Activated CD8-positive, alpha-beta memory T cell treated with anti-CD3 and anti-CD28 coated beads for 1 hour (primary cell): ENCODE results near the gene KRCC1.
"Not testable (repeated sequence)": the region's sequence is repeated elsewhere in the genome, so short reads cannot be mapped to it uniquely, and the experiment has no call there.

Experiments used
- DNase-seq, 2 donors: peaks; one replicate each; pipeline ENCODE4 v3.0.0-alpha.2; 2020; ENCODE audit warnings: low read depth in 1 of 2; ENCODE audit errors: extremely low read depth in 1 of 2

KRCC1 gene

GRCh38 chr2:88048541-88048940 is 7.0 kb downstream of the KRCC1 start:
- DNase-seq, result no peak

GRCh38 chr2:88045561-88045960 is 10.0 kb downstream of the KRCC1 start:
- DNase-seq, result not testable (repeated sequence)

DNA sequence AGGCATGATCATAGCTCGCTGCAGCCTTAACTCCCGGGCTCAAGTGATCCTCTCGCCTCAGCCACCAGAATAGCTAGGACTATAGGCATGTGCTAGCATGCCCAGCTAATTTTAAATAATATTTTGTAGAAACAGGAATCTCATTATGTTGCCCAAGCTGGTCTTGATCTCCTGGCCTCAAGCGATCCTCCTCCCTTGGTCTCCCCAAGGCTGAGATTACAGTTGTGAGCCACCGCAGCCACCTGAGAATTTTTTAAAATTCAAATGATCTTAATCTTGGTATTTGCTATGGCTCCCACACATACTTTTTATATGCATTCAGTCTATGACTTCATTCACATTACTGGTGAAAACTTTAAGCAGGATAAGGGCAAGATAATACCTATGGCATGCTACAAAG is 13.1 kb downstream of the KRCC1 start:
- no peak for DNase-seq

- DNase-seq, result no peak
These were observed 17.1 kb downstream of the KRCC1 start for GRCh38 chr2:88038263-88039105.

DNA sequence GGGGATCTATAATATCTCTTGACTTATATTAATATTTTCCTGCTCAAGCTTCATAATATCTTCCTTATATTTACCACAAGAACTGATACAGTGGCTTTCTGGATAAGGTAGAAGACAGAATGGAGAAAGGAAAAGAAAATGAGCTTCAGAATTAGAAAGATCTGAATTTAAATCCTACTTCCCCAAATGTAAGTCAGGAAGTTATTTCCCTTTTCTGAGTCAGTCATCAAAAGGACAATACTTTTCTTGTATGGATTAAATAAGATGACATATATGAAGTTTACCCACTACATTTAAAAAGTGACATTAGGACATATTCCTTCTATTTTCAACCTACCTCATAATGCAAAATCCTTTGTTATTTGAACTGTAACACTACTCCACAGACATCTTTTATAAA is 19.0 kb downstream of the KRCC1 start:
- DNase-seq, result no peak

- no peak for DNase-seq
These were observed 19.4 kb downstream of the KRCC1 start for GRCh38 chr2:88036182-88036581.

- DNase-seq, result no peak
These were observed 23.4 kb downstream of the KRCC1 start for GRCh38 chr2:88032070-88032702.

- no peak for DNase-seq
These were observed 26.7 kb downstream of the KRCC1 start for GRCh38 chr2:88028931-88029330.

DNA sequence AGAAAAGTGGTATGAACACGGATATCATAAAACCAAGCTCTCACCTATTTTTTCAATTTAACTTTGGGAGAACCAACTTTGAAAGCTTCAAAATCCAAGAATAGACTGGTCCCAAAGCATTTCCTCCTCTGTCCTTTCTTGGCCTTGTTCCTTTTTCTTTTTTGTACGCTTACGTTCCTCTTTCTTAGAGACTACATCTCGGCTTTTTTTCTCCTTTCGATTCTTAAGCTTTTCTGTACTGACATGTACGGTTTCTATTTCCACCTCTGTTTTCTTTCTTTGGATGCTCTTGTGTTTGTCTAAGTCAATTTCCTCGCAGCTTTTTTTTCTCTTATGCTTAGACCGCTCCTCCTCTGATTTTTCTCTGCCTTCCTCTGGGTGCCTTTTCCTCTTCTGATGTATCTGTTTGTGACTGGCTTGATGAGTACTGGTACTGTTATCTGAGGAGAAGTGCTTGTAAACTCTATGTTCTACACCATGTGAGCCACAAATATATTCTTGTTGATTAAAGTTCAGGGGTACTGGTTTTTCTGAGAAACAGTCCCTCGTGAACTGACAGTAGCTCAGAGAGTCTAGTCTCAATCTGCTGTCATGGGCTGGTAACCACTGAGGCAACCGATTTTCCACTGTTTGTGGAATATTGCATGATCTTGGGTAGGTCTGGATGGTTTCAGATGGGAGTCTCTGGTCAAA is 27.7 kb downstream of the KRCC1 start:
- no peak for DNase-seq

GRCh38 chr2:88024509-88024908 is 31.1 kb downstream of the KRCC1 start:
- no peak for DNase-seq

GRCh38 chr2:88022669-88022921 is 33.0 kb downstream of the KRCC1 start:
- DNase-seq, result no peak

DNA sequence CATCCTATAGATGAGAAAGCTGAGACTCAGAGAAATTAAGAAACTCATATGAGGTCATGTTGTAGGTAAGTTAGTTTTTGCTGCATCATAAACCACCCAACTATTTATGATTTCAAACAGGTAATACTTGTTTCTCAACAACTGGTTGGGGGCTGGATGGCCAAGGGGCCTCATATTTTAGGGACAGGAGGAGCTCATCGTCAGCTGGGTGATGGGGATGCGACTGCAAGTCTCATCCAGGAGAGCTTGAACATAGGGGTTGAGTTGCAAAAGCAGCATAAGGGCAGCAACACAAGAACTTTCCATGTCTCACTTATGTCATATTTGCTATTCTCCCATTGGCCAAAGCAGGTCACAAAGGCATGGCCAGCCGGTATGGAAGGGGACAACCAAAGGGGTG is 35.6 kb downstream of the KRCC1 start:
- no peak for DNase-seq

- no peak for DNase-seq
These were observed 36.7 kb downstream of the KRCC1 start for GRCh38 chr2:88018909-88019308.

DNA sequence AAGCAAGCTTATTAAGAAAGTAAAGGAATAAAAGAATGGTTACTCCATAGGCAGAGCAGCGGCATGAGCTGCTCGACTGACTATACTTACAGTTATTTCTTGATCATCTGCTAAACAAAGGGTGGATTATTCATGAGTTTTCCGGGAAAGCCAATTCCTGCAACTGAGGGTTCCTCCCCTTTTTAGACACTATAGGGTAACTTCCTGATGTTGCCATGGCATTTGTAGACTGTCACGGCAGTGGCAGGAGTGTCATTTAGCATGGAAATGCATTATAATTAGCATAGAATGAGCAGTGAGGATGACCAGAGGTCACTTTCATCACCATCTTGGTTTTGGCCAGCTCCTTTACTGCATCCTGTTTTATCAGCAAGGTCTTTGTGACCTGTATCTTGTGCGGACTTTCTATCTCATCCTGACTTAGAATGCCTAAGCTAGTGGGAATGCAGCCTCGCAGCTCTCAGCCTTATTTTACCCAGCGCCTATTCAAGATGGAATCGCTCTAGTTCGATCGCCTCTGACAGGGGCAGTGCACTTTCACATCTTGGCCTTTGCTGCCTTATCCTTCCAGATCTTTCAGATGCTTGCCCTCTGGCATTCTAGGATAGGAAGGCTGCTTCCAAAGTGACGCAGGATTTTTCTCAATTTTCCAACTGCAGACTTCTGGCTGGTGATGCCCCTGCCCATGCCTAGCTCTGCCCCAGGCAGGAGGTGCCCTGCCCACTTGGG is 37.3 kb downstream of the KRCC1 start:
- DNase-seq, result not testable (repeated sequence)

- not testable (repeated sequence) for DNase-seq
These were observed 37.9 kb downstream of the KRCC1 start for GRCh38 chr2:88017780-88018038.

DNA sequence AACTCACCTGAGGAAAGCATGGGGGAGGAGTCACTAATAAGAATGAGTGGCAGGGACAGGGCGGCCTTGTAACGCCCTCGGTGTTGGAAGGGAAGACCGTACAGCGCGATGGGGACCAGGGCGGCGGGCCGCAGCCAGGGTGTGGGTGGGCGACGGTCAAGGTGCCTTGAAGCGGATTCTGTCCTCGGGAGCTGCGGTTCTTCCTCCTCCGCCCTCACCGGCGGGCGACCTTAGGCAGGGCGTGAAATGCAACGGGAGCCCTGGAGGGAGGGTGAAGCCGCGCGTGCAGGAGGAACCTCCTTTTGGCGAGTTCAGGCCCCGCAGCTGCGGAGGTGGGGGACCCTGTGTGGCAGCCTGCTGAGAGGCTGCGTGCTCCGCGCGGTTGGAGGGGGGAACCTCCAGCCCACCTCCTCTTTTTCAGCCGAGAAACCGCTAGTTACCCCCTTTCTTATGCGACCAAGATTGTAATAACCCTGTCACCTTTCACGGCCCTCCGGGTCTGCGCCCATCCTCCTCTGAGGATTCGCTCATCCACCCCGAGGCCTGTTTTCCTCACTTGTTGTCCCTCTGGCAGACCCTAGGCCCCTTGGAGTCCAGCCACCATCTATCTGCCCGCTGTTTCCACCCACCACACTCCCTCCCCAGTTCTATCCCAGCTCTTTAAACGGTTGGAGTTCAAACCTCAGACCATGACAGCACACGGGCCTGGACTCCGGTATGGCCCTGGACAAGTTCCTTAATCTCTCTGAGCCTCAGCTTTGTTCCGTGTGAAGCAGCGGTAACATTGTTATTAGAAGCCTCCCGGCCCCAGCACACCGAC is 38.4 kb downstream of the KRCC1 start:
- peak in 1 of 2 donors; percentile 38 for DNase-seq

GRCh38 chr2:88016086-88016959 is 39.3 kb downstream of the KRCC1 start, which contains the start of gene RNU2-63P:
Gene RNU2-63P (minus strand): TSS chr2:88016547.
- DNase-seq, result peak; percentile 38 to 59

DNA sequence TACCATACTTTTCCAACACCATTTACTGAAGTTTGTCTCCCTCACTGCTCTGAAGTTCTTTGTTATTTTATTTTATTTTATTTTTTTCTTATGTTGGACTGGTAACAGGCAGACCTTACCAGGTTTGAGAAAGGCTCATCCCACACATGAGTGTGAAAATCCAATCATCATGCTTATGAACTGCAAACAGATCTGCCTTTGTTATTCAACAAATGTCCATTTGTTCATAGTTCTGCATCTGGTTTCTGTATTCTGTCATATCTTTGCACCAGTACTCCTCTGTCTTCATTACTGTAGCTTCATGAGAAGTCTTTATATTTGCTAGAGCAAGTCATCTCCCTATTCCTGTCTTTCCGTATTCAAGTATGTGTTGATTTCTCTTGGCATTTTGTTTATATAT is 44.6 kb downstream of the KRCC1 start:
- DNase-seq, result no peak

DNA sequence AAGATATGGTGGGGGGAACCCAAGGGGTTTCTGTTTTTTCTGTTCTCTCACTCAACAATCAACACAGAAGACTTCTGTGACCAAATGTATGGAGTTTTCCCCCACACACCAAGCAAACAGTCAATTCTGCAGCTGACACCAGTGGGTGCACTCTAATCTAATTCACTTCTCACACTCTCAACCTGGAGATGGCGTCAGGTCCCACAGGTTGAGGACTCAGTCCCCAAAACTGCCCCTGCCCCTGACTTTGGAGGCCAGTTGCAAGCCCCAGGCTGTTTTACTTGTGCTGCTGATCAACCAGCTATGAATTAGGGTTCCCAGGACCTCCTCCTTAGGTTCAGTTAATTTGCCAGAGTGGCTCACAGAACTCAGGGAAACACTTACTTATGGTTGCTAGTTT is 45.4 kb downstream of the KRCC1 start:
- DNase-seq, result no peak

DNA sequence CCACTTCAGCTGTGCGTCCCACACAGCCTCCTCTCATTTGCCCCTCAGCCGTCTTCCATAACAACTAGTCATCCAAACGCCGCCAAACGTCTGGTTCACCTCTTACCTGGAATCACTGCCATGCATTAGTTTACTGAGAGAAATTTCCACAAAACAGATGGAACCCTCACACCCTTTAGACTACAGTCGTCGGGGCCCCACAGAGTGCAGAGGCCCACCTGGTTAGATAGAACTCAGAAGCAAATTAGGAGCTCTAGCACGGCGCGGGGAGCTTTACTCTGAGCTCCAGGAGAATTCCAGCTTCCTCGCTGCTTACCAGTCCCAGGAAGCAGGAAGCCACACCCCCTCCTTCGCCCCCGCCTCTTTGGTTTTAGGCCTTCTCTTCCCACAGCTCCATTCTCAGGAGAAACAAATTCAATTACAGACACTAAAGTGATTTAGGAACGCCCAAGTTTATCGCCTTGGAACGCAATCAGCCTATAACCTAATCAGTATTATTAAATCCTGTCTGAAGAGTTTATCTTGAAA is 48.6 kb downstream of the KRCC1 start:
- DNase-seq, result no peak
